Uterus (tissue), 4 donors: Measurements from ENCODE around the gene SPDYE4. TPM values are rescaled to one million over a fixed set of nuclear protein-coding genes. Genes with fewer than 3 reads are reported as not detected.

Experiments used
- DNase-seq, 2 donors: peaks; one replicate each; pipeline ENCODE4 v3.0.0-alpha.2; 2019 to 2020
- H3K27ac ChIP-seq, 2 donors: fragments of 200-600 bp; sonication (generic); 1 replicate in 1 of 2; 2 replicates in 1 of 2; pipeline ENCODE4 v1.5.1; 2016 to 2018
- H3K27me3 ChIP-seq, 2 donors: fragments of 200-600 bp; sonication (generic); one replicate each; pipeline ENCODE4 v1.5.1; 2018 to 2019; ENCODE audit warnings: control low read depth in 1 of 2
- H3K36me3 ChIP-seq, 2 donors: fragments of 200-600 bp; sonication (generic); one replicate each; pipeline ENCODE4 v1.5.1; 2019; ENCODE audit warnings: control low read depth in 1 of 2
- H3K4me1 ChIP-seq, 2 donors: fragments of 200-600 bp; sonication (generic); one replicate each; pipeline ENCODE4 v1.5.1; 2018 to 2019; ENCODE audit warnings: control low read depth in 1 of 2
- H3K4me3 ChIP-seq, 2 donors: fragments of 200-600 bp; sonication (generic); 1 replicate in 1 of 2; 2 replicates in 1 of 2; pipeline ENCODE4 v1.5.1; 2018 to 2019; ENCODE audit warnings: mild to moderate bottlenecking in 1 of 2
- H3K9me3 ChIP-seq, 2 donors: fragments of 200-600 bp; sonication (generic); one replicate each; pipeline ENCODE4 v1.5.1; 2019; ENCODE audit warnings: control low read depth in 1 of 2
- POLR2A ChIP-seq, 2 donors: fragments of 450-650 bp; IDR thresholded peaks; one replicate each; pipeline ENCODE4 v1.6.1; 2016; ENCODE audit warnings: antibody characterized with exemption in 2 of 2, mild to moderate bottlenecking in 1 of 2, moderate library complexity in 1 of 2
- intact Hi-C: fragments of 100-400 bp; cut with DNase I; formaldehyde crosslinking; loops from one replicate; pipeline ENCODE4 v1.15.1; 2023; ENCODE audit warnings: low total_unique reads
- total RNA-seq, 4 donors: library from RNA; depleted of rRNA in 3 of 4; stranded (reverse); fragments of >200 nt in 3 of 4; gene quantifications; one replicate each; pipeline versions ENCODE4 v1.1.0 to v1.2.4, GENCODE V29; 2014 to 2023
- TF ChIP-seq, protein P1 (sequence below), 4 experiments: fragments of 200-600 bp in 2 of 4; fragments of 450-650 bp in 2 of 4; sonication (generic) in 2 of 4; IDR thresholded peaks; one replicate each; pipeline ENCODE4 v1.5.1; 2016 to 2019; ENCODE audit warnings: antibody characterized with exemption in 4 of 4, mild to moderate bottlenecking in 2 of 4, moderate library complexity in 1 of 4
- donor health status: DM: yes; HTN: yes; CAD: no.

The SPDYE4 gene
- total RNA-seq, 4 donors from 2014 or later, result not detected

DNA sequence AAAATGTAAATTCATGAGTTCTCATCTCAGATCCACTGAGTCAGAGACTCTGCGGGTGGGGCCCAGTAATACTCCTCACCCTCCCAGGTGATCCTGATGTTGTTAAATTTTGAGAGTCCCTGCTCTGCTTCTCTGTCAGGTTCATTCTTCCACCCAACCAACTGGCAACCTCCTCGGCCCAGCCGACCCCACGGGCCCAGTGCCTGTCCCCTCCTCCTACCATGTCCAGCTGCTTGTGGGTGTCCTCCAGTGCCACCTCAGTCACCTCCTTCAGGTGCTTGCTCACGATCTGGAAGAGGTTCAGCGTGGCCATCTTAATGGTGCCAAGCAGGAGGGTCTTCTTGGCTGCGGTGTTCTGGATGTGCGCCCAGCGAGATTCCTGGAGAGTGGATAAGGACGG is 23.5 kb downstream of the SPDYE4 start:
- H3K9me3 ChIP-seq, result no peaks in the 10 kb centered on the region
- H3K27me3 ChIP-seq, result no peaks in the 10 kb centered on the region
- no peaks in the 10 kb centered on the region for H3K4me1 ChIP-seq
- no peak for TF ChIP-seq POLR2A (IDR thresholded peaks at IDR 0.05)
- TF ChIP-seq, protein P1, sequence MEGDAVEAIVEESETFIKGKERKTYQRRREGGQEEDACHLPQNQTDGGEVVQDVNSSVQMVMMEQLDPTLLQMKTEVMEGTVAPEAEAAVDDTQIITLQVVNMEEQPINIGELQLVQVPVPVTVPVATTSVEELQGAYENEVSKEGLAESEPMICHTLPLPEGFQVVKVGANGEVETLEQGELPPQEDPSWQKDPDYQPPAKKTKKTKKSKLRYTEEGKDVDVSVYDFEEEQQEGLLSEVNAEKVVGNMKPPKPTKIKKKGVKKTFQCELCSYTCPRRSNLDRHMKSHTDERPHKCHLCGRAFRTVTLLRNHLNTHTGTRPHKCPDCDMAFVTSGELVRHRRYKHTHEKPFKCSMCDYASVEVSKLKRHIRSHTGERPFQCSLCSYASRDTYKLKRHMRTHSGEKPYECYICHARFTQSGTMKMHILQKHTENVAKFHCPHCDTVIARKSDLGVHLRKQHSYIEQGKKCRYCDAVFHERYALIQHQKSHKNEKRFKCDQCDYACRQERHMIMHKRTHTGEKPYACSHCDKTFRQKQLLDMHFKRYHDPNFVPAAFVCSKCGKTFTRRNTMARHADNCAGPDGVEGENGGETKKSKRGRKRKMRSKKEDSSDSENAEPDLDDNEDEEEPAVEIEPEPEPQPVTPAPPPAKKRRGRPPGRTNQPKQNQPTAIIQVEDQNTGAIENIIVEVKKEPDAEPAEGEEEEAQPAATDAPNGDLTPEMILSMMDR (IDR thresholded peaks at IDR 0.05), result no peak
- DNase-seq, result no peak
- H3K4me3 ChIP-seq, result no peak overlapping the region
- H3K36me3 ChIP-seq, result no peaks in the 10 kb centered on the region
- intact Hi-C loops, result no loop called here
- H3K27ac ChIP-seq, result no peak overlapping the region

- H3K27me3 ChIP-seq, result no peaks in the 10 kb centered on the region
- no peaks in the 10 kb centered on the region for H3K36me3 ChIP-seq
- TF ChIP-seq, protein P1 (IDR thresholded peaks at IDR 0.05), result no peak
- H3K9me3 ChIP-seq, result no peaks in the 10 kb centered on the region
- H3K4me3 ChIP-seq, result no peak overlapping the region
- no peak for DNase-seq
- H3K27ac ChIP-seq, result no peak overlapping the region
- intact Hi-C loops, result no loop called here
- no peaks in the 10 kb centered on the region for H3K4me1 ChIP-seq
Measured at GRCh38 chr17:8732406-8733085, 25.8 kb downstream of the SPDYE4 start.

- Histone ChIP-seq H3K36me3 (no peaks in the 10 kb centered on the region), H3K9me3 (no peaks in the 10 kb centered on the region), H3K27me3 (no peaks in the 10 kb centered on the region), H3K27ac (no peak overlapping the region), H3K4me3 (no peak overlapping the region), H3K4me1 (no peaks in the 10 kb centered on the region)
- no peak for DNase-seq
- TF ChIP-seq, protein P1 (IDR thresholded peaks at IDR 0.05), result no peak
- TF ChIP-seq POLR2A (IDR thresholded peaks at IDR 0.05), result no peak
- intact Hi-C loops, result no loop called here
Measured at GRCh38 chr17:8729860-8730259, 28.5 kb downstream of the SPDYE4 start.

DNA sequence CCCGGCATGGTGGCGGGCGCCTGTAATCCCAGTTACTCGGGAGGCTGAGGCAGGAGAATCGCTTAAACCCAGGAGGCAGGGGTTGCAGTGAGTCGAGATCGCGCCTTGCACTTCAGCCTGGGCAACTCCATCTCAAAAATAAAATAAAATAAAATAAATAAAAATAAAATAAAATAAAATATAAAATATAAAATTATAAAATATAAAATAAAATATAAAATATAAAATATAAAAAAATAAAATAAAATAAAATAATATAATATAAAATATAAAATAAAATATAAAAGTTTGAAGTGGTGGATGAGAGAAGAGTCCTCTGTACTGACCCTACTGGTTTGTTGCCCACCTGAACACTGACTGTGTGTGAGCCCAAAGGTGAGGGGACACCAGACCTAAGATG is 28.9 kb downstream of the SPDYE4 start:
- intact Hi-C loops, result no loop called here

DNA sequence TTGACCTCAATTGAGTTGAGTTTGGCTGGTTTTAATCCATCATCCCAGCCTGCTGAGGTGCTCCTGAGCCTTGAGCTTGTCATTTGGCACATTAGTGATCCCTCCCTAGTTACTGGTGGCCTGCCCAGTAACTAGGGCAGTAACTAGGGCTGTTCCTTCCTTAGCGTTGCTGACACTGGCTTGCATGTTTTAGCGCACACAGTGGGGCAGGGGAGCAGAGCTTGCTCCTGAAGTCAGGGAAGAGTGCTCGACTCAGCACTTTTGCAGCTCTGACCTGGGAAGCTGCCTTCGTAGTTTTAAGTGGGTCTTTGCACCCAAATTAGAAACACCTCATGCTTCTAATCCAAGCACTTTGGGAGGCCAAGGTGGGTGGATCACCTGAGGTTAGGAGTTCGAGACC is 29.4 kb downstream of the SPDYE4 start:
- no peak for DNase-seq

More for the DNA sequence above, 28.9 kb downstream of the SPDYE4 start:
- DNase-seq, result no peak
- no peaks in the 10 kb centered on the region for H3K9me3 ChIP-seq
- no peak overlapping the region for H3K27ac ChIP-seq
- TF ChIP-seq, protein P1 (IDR thresholded peaks at IDR 0.05), result no peak
- no peak for TF ChIP-seq POLR2A (IDR thresholded peaks at IDR 0.05)
- no peak overlapping the region for H3K4me3 ChIP-seq
- H3K4me1 ChIP-seq, result no peaks in the 10 kb centered on the region
- no peaks in the 10 kb centered on the region for H3K36me3 ChIP-seq
- no peaks in the 10 kb centered on the region for H3K27me3 ChIP-seq

More for the DNA sequence above, 29.4 kb downstream of the SPDYE4 start:
- Histone ChIP-seq H3K4me1 (no peaks in the 10 kb centered on the region), H3K27me3 (no peaks in the 10 kb centered on the region), H3K9me3 (no peaks in the 10 kb centered on the region), H3K27ac (no peak overlapping the region), H3K4me3 (no peak overlapping the region), H3K36me3 (no peaks in the 10 kb centered on the region)
- no peak for TF ChIP-seq POLR2A (IDR thresholded peaks at IDR 0.05)
- TF ChIP-seq, protein P1 (IDR thresholded peaks at IDR 0.05), result no peak
- intact Hi-C loops, result no loop called here
